Stimulated activated CD4-positive, alpha-beta T cell treated with anti-CD3 and anti-CD28 coated beads, Interleukin-4, amount 100 ng/mL, for 24 hours (primary cell): ENCODE data around the gene IL20RB.

Source experiments
- DNase-seq: peaks from one replicate; pipeline ENCODE4 v3.0.0-alpha.2; 2020

IL20RB gene

GRCh38 chr3:137046747-137047146 lies 89.0 kb downstream of the IL20RB start:
- DNase-seq: no peak

DNA sequence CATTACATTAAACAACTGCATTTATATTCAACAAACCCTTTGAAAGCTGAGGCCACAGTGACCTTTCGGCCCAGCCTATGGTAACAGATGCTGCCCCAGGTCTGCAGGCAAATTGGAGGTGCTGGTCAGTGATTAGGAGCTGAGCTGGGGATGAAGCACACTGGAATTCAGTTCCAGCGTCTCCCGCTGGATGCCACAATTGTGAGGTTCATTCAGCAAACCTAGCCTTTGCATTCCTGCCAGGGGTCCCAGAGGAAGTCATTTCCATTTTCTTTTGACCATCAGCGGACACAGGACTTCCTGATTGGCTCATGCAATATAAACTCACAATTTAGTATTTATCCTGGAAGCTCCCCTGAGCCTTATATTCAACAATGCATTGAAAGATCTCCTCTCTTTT lies 89.5 kb downstream of the IL20RB start:
- DNase-seq: no peak

GRCh38 chr3:137050281-137050680 lies 92.5 kb downstream of the IL20RB start:
- DNase-seq: no peak

DNA sequence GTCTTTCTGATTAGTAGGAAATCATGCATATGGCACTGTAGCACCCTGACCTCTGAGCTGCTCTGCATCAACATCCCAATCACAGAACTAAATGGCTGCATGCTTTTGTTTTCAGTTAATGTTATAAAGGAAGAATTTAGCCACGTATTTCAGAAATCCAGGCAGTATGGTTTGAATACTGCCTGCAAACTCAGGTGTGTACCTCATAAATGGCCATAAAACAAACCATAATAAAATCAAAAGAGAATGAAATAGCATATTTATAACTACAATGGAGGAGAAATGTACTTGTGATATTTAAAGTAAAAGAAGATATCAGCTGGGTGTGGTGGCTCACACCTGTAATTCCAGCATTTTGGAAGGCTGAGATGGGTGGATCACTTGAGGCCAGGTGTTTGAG lies 94.5 kb downstream of the IL20RB start:
- no peak for DNase-seq
